Right forelimb (tissue), 1 donor: ENCODE data around the gene NIFK.
"Not testable (repeated sequence)": the region's sequence is repeated elsewhere in the genome, so short reads cannot be mapped to it uniquely, and the experiment has no call there.

Source experiments
- DNase-seq: peaks from one replicate; pipeline ENCODE4 v3.0.0-alpha.2; 2018

The NIFK gene

DNA sequence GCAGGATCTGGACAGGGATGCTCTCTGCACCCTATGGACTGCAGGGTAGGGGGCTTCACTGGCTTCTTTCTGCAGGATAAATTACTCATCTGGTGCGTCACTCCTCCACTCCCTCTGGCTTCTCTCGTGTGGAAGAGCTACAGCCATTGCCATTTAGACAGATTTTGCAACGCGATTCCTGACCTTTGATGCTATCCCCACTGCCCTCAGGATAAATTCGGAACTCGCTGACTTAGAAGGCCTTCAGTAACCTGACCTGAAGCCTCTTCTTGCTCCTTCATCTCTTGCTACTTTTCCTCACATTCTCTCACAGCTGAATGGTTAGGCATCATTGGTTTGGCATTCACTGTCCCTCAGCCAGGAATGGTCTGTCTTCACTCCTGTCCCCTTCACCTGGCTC is 5.3 kb downstream of the NIFK start:
- DNase-seq, result no peak

DNA sequence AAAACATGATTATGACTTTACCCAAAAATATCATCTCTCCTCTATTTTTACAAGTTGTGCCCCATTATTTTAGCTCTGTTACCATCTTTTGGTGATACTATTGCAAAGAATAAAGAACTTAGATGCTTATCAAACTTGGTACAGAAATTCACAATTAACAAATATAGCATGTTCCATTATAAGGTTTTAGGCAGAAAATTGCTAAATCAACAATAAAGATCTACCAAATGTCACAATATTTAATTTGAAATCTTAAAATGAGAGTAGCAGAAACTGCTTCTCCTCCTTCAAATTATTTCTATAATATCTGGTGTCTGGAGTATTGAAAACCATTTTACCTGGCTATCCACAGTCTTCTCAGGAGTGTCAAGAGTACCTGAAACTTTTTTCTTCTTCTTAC is 8.7 kb downstream of the NIFK start:
- DNase-seq, result no peak

DNA sequence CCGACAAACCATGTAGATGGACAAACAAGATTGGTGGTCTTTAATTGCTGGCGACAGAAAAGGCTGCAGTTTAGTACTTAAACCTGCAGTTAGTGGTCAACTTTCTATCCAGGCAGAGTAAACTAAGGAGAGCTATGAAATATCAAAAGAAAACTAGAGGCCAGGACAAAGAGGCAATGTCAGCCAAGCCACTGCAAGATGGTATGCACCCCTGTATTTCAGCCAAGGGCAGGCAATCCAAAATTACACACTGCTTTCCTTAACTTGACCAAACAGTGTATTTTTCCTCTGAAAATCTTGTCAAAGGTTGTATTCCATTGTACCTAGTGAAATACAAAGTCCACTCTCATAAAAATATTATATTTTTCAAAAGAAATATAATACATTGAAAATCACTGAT is 9.3 kb downstream of the NIFK start:
- no peak for DNase-seq

DNA sequence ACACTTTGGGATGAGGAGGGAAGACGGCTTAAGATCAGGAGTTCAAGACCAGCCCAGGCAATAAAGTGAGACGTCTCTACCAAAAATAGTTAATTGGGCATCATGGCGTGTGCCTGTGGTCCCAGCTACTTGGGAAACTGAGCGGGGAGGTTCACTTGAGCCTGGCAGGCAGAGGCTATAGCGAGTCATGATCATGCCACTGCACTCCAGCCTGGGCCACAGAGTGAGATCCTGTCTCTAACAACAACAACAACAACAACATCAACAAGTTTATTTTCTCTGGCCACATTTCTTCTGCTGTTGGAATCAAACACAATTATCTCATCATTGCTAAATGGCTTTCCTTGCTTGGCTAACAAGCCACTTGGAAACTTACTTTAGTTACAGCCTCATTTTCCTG is 13.4 kb downstream of the NIFK start:
- no peak for DNase-seq

DNA sequence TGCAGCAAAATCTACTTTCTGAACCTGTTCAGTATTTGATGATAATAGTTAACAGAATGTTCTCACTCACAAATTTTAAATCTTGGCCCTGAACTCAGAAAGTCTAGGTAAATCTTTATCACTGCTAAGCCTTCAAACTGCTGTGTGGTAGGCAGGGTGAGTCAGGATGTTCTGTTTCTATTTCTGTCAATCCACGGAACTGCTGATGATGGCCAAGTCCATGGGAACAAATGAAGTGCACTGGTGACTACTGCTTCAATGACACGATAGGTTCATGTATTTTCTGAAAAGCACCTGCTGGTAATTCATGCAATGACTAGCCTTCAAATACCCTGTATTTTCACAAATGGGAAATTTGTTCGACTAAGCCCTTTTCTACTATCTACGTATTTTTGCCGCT is 14.2 kb downstream of the NIFK start:
- DNase-seq, result no peak

GRCh38 chr2:121721926-121722325 is 14.7 kb downstream of the NIFK start:
- DNase-seq, result no peak

DNA sequence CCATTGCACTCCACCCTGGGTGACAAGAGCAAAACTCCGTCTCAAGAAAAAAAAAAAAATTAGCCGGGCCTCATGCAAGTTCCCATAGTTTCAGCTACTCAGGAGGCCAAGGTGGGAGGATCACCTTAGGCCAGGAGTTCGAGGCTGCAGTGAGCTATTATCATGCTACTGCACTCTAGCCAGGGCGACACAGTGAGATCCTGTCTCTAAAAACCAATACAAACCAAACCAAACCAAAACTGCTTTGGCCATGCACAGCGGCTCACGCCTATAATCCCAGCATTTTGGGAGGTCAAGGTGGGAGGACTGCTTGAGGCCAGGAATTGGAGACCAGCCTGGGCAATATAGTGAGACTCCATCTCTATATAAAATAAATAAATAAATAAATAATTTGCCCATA is 19.1 kb downstream of the NIFK start:
- DNase-seq, result no peak

DNA sequence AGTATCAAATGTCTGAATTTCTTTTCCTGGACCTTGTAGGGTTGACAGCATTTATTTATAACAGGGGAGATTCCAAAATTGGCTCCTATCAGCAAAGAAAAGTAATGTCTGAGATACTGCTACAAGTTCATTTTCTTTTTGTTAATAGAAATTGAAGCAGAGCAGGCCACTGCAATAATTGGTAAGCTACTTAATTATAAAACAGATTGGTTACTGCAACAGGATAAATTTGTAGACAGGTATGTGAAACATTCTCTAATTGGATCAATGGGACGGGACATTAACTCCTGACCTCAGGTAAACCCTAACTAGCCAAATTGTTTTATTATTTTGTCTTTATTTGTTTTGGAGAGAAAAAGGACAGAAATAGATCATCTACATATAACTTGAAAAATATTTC is 20.5 kb downstream of the NIFK start:
- DNase-seq, result no peak

DNA sequence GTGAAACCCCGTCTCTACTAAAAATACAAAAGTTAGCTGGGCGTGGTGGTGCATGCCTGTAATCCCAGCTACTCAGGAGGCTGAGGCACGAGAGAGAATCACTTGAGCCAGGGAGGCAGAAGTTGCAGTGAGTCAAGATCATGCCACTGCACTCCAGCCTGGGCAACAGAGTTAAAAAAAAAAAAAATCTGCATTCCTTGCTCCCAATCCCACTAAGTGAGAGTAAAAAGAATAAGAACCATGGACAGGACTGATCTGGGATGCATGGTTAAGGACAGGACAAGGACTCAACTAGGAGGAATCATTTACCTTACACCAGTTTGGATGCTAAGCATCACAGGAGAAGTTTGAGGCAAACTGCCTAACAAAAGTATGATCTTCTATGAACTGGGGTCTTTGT is 25.2 kb downstream of the NIFK start:
- DNase-seq, result not testable (repeated sequence)

DNA sequence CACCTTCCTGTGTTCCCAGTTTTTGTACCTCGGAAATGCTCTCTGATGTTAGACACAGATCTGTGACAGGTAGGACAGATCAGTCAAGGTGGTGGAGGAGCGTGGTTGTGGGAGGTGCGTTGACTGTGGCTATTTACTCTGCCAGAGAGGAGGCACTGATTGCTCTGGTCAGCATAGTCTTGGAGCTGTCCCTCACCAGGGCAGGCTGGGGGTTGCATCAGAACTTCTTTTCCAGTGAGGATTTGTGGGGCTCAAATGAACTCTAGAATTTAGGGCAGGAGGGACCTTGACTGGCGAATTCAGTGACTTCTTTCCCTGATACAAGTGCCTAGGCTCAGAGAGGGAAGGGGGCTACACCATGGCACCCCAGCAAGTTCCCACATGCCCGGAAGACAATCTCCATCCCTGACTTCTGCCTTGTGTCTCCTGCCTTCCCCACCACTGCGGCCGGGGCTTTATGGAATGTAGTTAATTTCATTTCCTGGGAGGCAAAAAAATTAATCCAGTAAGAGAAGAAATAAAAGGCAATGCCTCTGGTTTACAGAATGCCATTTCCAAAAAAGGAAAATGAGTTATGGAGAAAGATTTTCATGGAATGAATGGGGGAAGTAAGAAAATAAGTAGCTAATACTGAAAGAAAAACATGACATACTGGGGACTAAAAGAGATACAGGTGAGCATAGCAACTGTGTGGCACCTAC is 26.1 kb downstream of the NIFK start:
- no peak for DNase-seq

DNA sequence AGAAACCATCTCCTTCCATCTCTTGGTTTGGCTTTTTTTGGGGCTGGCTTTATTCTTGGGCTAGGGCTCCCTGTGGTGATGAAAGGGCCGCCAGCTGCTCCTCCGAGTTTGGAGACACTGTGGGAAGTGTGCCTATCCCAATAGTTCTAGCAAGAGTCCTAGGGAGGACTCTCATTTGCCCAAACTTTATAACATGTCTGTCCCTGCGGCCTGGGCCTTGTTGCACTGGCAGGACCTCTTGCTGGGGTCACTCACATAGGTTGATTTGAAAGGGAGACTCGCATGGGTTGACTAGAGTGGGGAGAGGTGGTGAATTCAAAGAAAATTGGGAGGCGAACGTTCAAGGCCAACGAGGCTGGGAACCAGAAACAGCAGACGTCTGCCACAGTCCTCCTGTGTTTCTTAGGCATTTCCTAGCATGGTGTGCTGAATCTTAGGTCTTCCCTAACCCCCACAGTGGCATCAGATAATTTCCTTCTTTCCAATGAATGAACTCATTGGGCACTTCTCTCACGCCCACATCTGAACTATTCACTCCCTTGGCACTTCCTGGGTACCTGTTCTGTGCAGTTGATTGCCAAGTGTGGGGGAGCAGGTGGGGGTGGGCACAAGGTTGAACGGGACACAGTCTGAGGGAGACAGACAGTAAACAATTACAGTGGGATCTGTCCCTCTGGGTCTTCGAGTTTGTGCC is 26.8 kb downstream of the NIFK start:
- DNase-seq, result no peak

DNA sequence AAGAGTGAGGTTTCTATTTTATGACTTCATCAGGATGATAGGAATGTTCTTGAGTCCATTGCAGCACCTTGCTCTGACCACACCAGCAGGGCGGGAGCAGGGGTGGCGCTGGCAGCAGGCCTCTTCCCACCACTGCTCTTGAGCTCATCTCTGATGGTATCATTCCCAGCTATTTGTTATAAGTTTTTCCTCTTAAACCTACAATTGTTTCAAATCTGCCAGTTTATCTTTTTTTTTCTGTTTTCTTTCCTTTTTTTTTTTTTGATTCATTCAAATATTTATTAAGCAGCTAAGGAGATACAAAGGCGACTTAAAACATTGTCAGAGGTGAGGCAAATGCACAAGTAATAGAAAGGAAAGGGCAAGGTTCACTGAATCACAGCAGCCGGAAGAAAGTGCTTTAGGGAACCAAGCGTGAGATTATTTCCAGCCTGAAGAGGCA is 28.7 kb downstream of the NIFK start:
- DNase-seq, result no peak

DNA sequence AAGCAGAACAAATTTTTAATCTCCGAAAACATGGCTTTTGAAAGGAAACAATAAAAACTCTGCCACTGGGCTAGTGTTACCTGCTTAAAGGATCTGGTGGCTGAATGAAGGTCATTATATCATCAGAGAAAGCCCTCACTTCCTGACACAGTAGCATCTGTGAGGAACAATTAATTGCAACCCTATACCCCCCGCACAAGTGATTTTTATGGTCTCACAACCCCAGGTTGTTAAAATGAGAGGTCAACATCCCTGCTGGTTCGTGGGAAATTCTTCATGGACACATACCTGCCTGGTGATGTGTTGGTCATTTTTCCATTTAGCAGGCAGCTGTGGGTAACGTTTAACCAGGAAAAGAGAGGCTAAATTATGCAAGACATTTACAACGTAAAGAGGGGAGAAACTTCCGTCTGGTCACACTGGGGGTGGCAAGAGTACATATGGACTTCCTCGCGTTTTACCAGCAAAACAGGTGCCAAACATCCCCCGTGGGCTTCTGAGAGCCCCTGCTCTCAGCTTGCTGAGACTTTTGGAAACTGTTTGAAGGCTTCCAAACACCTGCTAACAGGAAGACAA is 29.2 kb downstream of the NIFK start:
- DNase-seq, result no peak

- DNase-seq, result no peak
Observed at GRCh38 chr2:121705958-121706357, 30.7 kb downstream of the NIFK start.

DNA sequence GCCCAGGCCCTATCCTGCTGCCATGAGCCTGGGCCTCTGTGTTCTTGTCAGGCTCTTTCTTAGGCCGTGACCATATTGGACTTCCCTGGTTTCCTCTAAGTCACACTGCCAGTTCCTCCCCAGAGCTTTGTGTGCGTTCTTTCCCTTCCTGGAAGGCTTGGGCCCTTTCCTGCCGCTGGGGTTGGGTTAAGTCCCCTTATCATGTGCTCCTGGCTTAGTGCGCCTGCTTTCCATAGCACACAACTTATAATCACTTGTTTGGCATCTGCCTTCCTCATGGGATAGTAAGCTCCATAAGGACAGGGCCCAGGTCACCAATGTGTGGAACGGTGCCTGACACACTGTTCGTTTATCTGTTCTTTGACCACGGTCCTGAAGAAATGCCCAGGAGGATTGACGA is 31.3 kb downstream of the NIFK start:
- no peak for DNase-seq

- DNase-seq, result not testable (repeated sequence)
Observed at GRCh38 chr2:121701761-121702160, 34.9 kb downstream of the NIFK start.

- no peak for DNase-seq
Observed at GRCh38 chr2:121699421-121700333, 37.0 kb downstream of the NIFK start.

GRCh38 chr2:121698318-121698930 is 38.3 kb downstream of the NIFK start:
- no peak for DNase-seq

DNA sequence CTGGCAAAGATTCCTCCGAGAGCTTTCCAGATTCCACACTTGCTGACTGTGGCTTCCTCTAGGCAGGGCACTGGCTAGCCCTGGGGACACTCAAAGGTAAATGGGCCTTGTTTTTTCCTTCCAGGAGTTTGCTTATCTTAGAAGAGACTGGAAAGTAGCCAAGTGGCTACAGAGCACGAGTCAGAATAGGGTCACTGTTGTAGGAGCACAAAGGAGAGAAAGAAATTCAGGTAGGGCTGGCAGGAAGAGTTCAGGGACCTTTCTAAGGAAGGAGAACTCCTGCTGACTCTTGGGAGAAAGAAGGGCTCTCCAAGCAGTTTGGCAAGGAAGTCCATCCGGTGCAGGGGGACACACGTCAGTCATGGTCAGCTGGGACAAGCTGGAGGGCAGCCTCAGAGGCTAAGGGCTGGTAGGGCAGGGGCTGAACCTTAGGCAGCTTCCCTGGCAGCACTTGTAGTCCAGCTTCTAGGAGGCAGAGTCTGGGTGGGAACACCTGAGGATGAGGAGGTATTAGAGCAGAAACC is 39.5 kb downstream of the NIFK start:
- no peak for DNase-seq

DNA sequence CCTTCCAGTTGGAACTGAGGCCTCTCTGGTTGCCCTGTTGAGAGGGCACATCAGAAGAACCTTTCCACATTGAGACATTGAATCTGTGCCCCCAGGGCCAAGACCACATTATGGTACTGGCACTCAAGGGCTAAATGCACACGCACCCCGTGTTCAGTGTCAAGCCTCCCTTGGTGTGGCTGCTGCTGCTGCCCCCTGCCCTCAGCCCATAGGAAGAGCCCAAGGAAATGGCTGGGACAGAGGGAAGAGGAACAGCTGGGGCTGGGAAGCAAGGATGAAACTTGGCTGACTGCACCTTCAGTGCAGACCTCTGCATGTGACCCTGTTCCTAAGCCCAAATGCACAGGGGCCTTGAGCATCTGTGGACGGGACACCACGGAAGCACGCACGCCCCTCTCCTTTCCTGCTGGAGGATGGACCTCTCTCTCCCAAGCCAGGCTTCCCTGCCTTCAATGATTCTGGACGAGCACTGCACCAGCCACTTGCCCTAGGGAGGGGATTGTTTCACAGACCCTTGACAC is 40.2 kb downstream of the NIFK start:
- DNase-seq, result no peak

- no peak for DNase-seq
Observed at GRCh38 chr2:121695171-121695451, 41.6 kb downstream of the NIFK start.

- no peak for DNase-seq
Observed at GRCh38 chr2:121694398-121695170, 42.1 kb downstream of the NIFK start.
